Liver (tissue), 9 donors: ENCODE data around the gene SOHLH1. TPM values are rescaled to one million over a fixed set of nuclear protein-coding genes. Genes with fewer than 3 reads are reported as not detected.

Source experiments
- DNase-seq: peaks from one replicate; pipeline ENCODE4 v3.0.0-alpha.2; 2017; ENCODE audit warnings: low spot score
- H3K27ac ChIP-seq, 2 donors: one replicate each; pipeline ENCODE4 v1.7.0; 2013; ENCODE audit warnings: inconsistent platforms in 2 of 2, low read length in 2 of 2, control low read depth in 1 of 2, low read depth in 1 of 2, mild to moderate bottlenecking in 1 of 2
- H3K27me3 ChIP-seq, 4 donors: one replicate each; pipeline versions ENCODE4 v1.6.1 to v1.7.0; 2013; ENCODE audit warnings: low read length in 3 of 4, inconsistent platforms in 1 of 4, mild to moderate bottlenecking in 1 of 4, moderate library complexity in 1 of 4; ENCODE audit not compliant: control insufficient read depth in 4 of 4, insufficient read depth in 4 of 4
- H3K36me3 ChIP-seq, 4 donors: one replicate each; pipeline versions ENCODE4 v1.6.1 to v1.7.0; 2013; ENCODE audit warnings: low read length in 3 of 4, mild to moderate bottlenecking in 3 of 4, low read depth in 1 of 4, moderate library complexity in 1 of 4; ENCODE audit not compliant: control insufficient read depth in 4 of 4, insufficient read depth in 3 of 4
- H3K4me1 ChIP-seq, 4 donors: one replicate each; pipeline versions ENCODE4 v1.6.1 to v1.7.0; 2013; ENCODE audit warnings: low read length in 3 of 4, mild to moderate bottlenecking in 3 of 4, moderate library complexity in 1 of 4; ENCODE audit not compliant: control insufficient read depth in 4 of 4, insufficient read depth in 4 of 4
- H3K4me3 ChIP-seq, 3 donors: one replicate each; pipeline versions ENCODE4 v1.6.1 to v1.7.0; 2013; ENCODE audit warnings: low read length in 3 of 3, control low read depth in 1 of 3, low read depth in 1 of 3, mild to moderate bottlenecking in 1 of 3
- H3K9ac ChIP-seq, 2 donors: one replicate each; pipeline ENCODE4 v1.7.0; 2013; ENCODE audit warnings: low read length in 2 of 2, mild to moderate bottlenecking in 2 of 2, moderate library complexity in 2 of 2, control low read depth in 1 of 2, low read depth in 1 of 2
- H3K9me3 ChIP-seq, 4 donors: one replicate each; pipeline versions ENCODE4 v1.6.1 to v1.7.0; 2013; ENCODE audit warnings: low read length in 3 of 4; ENCODE audit not compliant: control insufficient read depth in 4 of 4
- CTCF ChIP-seq: fragments of 150-350 bp; IDR thresholded peaks from 2 replicates; pipeline ENCODE4 v1.5.1; 2017; ENCODE audit warnings: improper control_type of control experiment, low read depth, low read length; ENCODE audit not compliant: missing input control
- FOXA1 ChIP-seq: IDR thresholded peaks from 2 replicates; pipeline ENCODE4 v1.6.1; 2016; ENCODE audit warnings: antibody characterized with exemption
- FOXA2 ChIP-seq: IDR thresholded peaks from 2 replicates; pipeline ENCODE4 v1.6.1; 2016; ENCODE audit warnings: antibody characterized with exemption
- GABPA ChIP-seq, 2 donors: IDR thresholded peaks in 1 of 2; conservative IDR thresholded peaks in 1 of 2; 2 replicates each; pipeline ENCODE4 v1.6.1; 2016; ENCODE audit warnings: antibody characterized with exemption in 2 of 2, mild to moderate bottlenecking in 1 of 2, moderate library complexity in 1 of 2
- HNF4A ChIP-seq, 2 donors: conservative IDR thresholded peaks; 2 replicates each; pipeline ENCODE4 v1.6.1; 2016; ENCODE audit warnings: antibody characterized with exemption in 2 of 2, mild to moderate bottlenecking in 2 of 2
- HNF4G ChIP-seq: IDR thresholded peaks from 2 replicates; pipeline ENCODE4 v1.6.1; 2016; ENCODE audit warnings: antibody characterized with exemption
- JUND ChIP-seq, 2 donors: IDR thresholded peaks; 2 replicates each; pipeline ENCODE4 v1.6.1; 2016; ENCODE audit warnings: antibody characterized with exemption in 2 of 2
- MAX ChIP-seq: IDR thresholded peaks from 2 replicates; pipeline ENCODE4 v1.6.1; 2016; ENCODE audit warnings: antibody characterized with exemption
- NR2F2 ChIP-seq: IDR thresholded peaks from 2 replicates; pipeline ENCODE4 v1.6.1; 2016; ENCODE audit warnings: antibody characterized with exemption
- RAD21 ChIP-seq, 2 donors: IDR thresholded peaks; 2 replicates each; pipeline ENCODE4 v1.6.1; 2016; ENCODE audit warnings: antibody characterized with exemption in 2 of 2, mild to moderate bottlenecking in 2 of 2
- RXRA ChIP-seq, 2 donors: IDR thresholded peaks; 2 replicates each; pipeline ENCODE4 v1.6.1; 2017 to 2018; ENCODE audit warnings: antibody characterized with exemption in 2 of 2, mild to moderate bottlenecking in 1 of 2
- TAF1 ChIP-seq: conservative IDR thresholded peaks from 2 replicates; pipeline ENCODE4 v1.6.1; 2016; ENCODE audit warnings: antibody characterized with exemption, mild to moderate bottlenecking
- YY1 ChIP-seq: IDR thresholded peaks from 2 replicates; pipeline ENCODE4 v1.6.1; 2016; ENCODE audit warnings: antibody characterized with exemption, mild to moderate bottlenecking
- WGBS: extraction: QIAGEN DNeasy Blood & Tissue Kit; methylation state at CpG from one replicate; pipeline ENCODE4 v1.1.7; 2013; 5-methylcytosine and 5-hydroxymethylcytosine counted together
- polyA plus RNA-seq, 2 donors: library from polyadenylated mRNA; stranded (reverse) in 1 of 2; unstranded in 1 of 2; fragments of 200-250 nt in 1 of 2; fragments of >200 nt in 1 of 2; fragmentation: Nextera tagmentation in 1 of 2; extraction: Ambion mirVana in 1 of 2; gene quantifications; one replicate each; pipeline versions ENCODE4 v1.2.1 to v1.2.3, GENCODE V29; 2013 to 2015
- total RNA-seq, 2 donors: library from RNA; depleted of rRNA; stranded (reverse); fragments of >200 nt; gene quantifications; one replicate each; pipeline ENCODE4 v1.2.3, GENCODE V29; 2014
- TF ChIP-seq, protein P1 (sequence below): IDR thresholded peaks from 2 replicates; pipeline ENCODE4 v1.6.1; 2016; ENCODE audit warnings: antibody characterized with exemption, mild to moderate bottlenecking
- TF ChIP-seq, protein P2 (sequence below): IDR thresholded peaks from 2 replicates; pipeline ENCODE4 v1.6.1; 2016; ENCODE audit warnings: antibody characterized with exemption
- donor health status: healthy.
- donor health status: healthy.
- donor health status: healthy.
- donor health status: healthy.
- donor health status: healthy.

Gene SOHLH1
- total and polyA plus RNA-seq, 4 donors, result not detected

- H3K4me1 ChIP-seq, result no peaks in the 10 kb centered on the region
- no peak for DNase-seq
- TF ChIP-seq TAF1 (no peak), HNF4G (no peak), GABPA (IDR thresholded peaks at IDR 0.05 in 1 of 2, conservative IDR thresholded peaks at IDR 0.05 in 1 of 2) (no peak), HNF4A (conservative IDR thresholded peaks at IDR 0.05) (no peak), NR2F2 (no peak), RAD21 (IDR thresholded peaks at IDR 0.05) (no peak), MAX (no peak), YY1 (no peak)
- no peaks in the 10 kb centered on the region for H3K9me3 ChIP-seq
- H3K27me3 ChIP-seq, result no peaks in the 10 kb centered on the region
- no peak overlapping the region for H3K9ac ChIP-seq
- no peak overlapping the region for H3K27ac ChIP-seq
- WGBS, result 93% methylated on average over 22 of the region's 22 CpGs
- no peaks in the 10 kb centered on the region for H3K36me3 ChIP-seq
- H3K4me3 ChIP-seq, result no peak overlapping the region
Measured at GRCh38 chr9:135660407-135660806, 38.9 kb downstream of the SOHLH1 start.

DNA sequence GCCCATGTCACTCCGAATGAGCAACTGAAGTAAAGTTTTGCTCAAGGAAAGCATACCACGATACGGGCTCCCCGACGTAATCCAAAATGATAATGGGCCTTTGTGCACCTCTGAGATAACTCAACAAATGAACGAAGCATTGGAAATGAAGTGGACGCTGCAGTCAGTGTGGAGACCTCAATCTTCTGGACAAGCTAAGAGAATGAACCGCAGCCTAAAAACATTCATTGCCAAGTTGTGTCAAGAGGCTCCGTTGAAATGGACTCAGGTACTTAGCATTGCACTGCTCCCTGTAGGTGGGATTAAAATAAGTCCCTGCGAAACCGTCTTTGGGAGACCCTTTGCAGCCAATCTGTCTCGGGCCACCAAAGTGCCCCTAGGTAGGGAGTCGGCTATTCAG is 40.0 kb downstream of the SOHLH1 start:
- WGBS, result 92% methylated on average over 13 of the region's 13 CpGs
- no peak overlapping the region for H3K4me3 ChIP-seq

GRCh38 chr9:135657416-135657815 is 41.9 kb downstream of the SOHLH1 start:
- TF ChIP-seq RXRA (IDR thresholded peaks at IDR 0.05), result no peak
- no peak for TF ChIP-seq FOXA1
- no peak for TF ChIP-seq CTCF
- TF ChIP-seq, protein P1, sequence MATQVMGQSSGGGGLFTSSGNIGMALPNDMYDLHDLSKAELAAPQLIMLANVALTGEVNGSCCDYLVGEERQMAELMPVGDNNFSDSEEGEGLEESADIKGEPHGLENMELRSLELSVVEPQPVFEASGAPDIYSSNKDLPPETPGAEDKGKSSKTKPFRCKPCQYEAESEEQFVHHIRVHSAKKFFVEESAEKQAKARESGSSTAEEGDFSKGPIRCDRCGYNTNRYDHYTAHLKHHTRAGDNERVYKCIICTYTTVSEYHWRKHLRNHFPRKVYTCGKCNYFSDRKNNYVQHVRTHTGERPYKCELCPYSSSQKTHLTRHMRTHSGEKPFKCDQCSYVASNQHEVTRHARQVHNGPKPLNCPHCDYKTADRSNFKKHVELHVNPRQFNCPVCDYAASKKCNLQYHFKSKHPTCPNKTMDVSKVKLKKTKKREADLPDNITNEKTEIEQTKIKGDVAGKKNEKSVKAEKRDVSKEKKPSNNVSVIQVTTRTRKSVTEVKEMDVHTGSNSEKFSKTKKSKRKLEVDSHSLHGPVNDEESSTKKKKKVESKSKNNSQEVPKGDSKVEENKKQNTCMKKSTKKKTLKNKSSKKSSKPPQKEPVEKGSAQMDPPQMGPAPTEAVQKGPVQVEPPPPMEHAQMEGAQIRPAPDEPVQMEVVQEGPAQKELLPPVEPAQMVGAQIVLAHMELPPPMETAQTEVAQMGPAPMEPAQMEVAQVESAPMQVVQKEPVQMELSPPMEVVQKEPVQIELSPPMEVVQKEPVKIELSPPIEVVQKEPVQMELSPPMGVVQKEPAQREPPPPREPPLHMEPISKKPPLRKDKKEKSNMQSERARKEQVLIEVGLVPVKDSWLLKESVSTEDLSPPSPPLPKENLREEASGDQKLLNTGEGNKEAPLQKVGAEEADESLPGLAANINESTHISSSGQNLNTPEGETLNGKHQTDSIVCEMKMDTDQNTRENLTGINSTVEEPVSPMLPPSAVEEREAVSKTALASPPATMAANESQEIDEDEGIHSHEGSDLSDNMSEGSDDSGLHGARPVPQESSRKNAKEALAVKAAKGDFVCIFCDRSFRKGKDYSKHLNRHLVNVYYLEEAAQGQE, result no peak
- TF ChIP-seq FOXA2, result no peak
- TF ChIP-seq, protein P2, sequence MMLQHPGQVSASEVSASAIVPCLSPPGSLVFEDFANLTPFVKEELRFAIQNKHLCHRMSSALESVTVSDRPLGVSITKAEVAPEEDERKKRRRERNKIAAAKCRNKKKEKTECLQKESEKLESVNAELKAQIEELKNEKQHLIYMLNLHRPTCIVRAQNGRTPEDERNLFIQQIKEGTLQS, result no peak
- TF ChIP-seq MAX, result no peak
- TF ChIP-seq TAF1, result no peak
- TF ChIP-seq GABPA (IDR thresholded peaks at IDR 0.05 in 1 of 2, conservative IDR thresholded peaks at IDR 0.05 in 1 of 2), result no peak
- TF ChIP-seq JUND (IDR thresholded peaks at IDR 0.05), result no peak
- DNase-seq, result no peak
- no peaks in the 10 kb centered on the region for H3K4me1 ChIP-seq
- no peaks in the 10 kb centered on the region for H3K27me3 ChIP-seq
- no peak overlapping the region for H3K9ac ChIP-seq
- H3K9me3 ChIP-seq, result no peaks in the 10 kb centered on the region
- no peak overlapping the region for H3K27ac ChIP-seq
- 83% methylated on average over 15 of the region's 15 CpGs for WGBS
- H3K36me3 ChIP-seq, result no peaks in the 10 kb centered on the region
- no peak overlapping the region for H3K4me3 ChIP-seq

More for the DNA sequence above, 40.0 kb downstream of the SOHLH1 start:
- no peak for DNase-seq
- TF ChIP-seq, protein P1, result no peak
- no peak for TF ChIP-seq JUND (IDR thresholded peaks at IDR 0.05)
- Histone ChIP-seq H3K27me3 (no peaks in the 10 kb centered on the region), H3K9me3 (no peaks in the 10 kb centered on the region), H3K27ac (no peak overlapping the region), H3K4me1 (no peaks in the 10 kb centered on the region), H3K9ac (no peak overlapping the region), H3K36me3 (no peaks in the 10 kb centered on the region)
